ENCODE data around the gene OXSR1.
A peak's percentile ranks its signal among the peaks of the same experiment; 100 is the strongest.

The OXSR1 gene

DNA sequence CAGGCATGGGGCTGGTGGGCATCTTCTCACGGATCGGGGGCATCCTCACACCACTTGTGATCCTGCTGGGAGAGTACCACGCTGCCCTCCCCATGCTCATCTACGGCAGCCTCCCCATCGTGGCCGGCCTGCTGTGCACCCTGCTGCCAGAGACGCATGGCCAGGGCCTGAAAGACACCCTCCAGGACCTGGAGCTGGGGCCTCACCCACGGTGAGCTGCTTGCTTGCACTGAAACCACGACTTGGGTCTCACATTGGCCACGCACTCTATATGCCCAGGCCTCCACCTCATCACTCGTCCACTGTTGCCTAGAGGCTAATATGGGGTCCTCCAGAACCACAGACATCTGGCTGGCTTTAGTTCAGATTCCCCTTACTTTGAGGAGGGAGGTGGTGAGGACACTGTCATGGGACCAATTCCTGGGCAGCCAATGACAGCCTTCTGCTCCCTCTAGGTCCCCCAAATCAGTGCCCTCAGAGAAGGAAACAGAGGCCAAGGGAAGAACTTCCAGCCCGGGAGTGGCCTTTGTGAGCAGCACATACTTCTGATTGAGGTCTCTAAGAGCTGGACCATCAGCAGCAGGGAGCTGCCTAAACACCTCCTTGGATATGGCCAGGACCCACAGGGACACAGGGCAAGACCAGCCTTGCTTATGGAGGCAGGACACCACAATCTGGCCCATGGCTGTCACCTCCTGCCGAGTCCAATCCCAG is 111.7 kb downstream of the OXSR1 start:
- Histone ChIP-seq H3K36me3 (ENCODE audit: insufficient read depth, low read length) (no peaks in the 10 kb centered on the region), H3K27ac (ENCODE audit: low read length) (no peak overlapping the region), H3K9me3 (ENCODE audit: insufficient read depth, low read length, severe bottlenecking) (no peaks in the 10 kb centered on the region), H3K27me3 (ENCODE audit: insufficient read depth, low read length, poor library complexity) (no peaks in the 10 kb centered on the region), H3K4me1 (ENCODE audit: insufficient read depth, low read length) (no peaks in the 10 kb centered on the region), H3K4me2 (ENCODE audit: insufficient read depth, low read length) (no peak overlapping the region), H4K20me1 (ENCODE audit: insufficient read depth, low read length) (no peaks in the 10 kb centered on the region), H3K9ac (ENCODE audit: low read depth, low read length) (no peak overlapping the region), H3K4me3 (ENCODE audit: low read depth in 1 of 2, low read length in 2 of 2) (no peak overlapping the region), H2AFZ (ENCODE audit: low read depth, low read length) (no peak overlapping the region), H3K79me2 (ENCODE audit: insufficient read depth, low read length) (no peaks in the 10 kb centered on the region)
- no peak for ATAC-seq (ENCODE audit: insufficient read depth, low read depth)
- TF ChIP-seq EZH2 (IDR thresholded peaks at IDR 0.05; ENCODE audit: borderline replicate concordance, low read depth, low read length, severe bottlenecking), result no peak
- TF ChIP-seq, protein P1, sequence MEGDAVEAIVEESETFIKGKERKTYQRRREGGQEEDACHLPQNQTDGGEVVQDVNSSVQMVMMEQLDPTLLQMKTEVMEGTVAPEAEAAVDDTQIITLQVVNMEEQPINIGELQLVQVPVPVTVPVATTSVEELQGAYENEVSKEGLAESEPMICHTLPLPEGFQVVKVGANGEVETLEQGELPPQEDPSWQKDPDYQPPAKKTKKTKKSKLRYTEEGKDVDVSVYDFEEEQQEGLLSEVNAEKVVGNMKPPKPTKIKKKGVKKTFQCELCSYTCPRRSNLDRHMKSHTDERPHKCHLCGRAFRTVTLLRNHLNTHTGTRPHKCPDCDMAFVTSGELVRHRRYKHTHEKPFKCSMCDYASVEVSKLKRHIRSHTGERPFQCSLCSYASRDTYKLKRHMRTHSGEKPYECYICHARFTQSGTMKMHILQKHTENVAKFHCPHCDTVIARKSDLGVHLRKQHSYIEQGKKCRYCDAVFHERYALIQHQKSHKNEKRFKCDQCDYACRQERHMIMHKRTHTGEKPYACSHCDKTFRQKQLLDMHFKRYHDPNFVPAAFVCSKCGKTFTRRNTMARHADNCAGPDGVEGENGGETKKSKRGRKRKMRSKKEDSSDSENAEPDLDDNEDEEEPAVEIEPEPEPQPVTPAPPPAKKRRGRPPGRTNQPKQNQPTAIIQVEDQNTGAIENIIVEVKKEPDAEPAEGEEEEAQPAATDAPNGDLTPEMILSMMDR (IDR thresholded peaks at IDR 0.05; ENCODE audit: borderline replicate concordance, extremely low read depth, low read length, poor library complexity, severe bottlenecking), result no peak
- no peak for DNase-seq

DNA sequence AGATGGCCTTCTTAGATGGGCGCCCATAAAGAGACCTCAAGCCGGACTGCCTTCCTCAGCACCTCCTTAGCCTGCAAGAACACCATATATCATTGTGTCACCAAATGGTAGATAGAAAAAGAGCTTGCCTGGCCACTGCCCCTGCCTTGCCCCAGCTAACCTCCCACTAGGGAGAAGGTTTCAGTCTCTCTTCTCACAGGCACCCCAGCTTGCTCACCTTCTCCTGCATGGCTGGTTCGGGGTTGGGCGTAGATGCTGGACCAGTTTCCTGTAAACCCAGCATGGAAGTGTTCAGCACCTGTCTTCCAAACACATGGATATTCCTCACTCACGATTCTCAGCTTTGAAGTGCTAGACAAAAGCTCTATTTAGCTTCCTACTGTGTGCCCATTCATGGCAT is 113.5 kb downstream of the OXSR1 start:
- TF ChIP-seq, protein P1 (IDR thresholded peaks at IDR 0.05; ENCODE audit: borderline replicate concordance, extremely low read depth, low read length, poor library complexity, severe bottlenecking), result no peak
- TF ChIP-seq EZH2 (IDR thresholded peaks at IDR 0.05; ENCODE audit: borderline replicate concordance, low read depth, low read length, severe bottlenecking), result no peak
- no peaks in the 10 kb centered on the region for H4K20me1 ChIP-seq (ENCODE audit: insufficient read depth, low read length)
- ATAC-seq (ENCODE audit: insufficient read depth, low read depth) (no peak), DNase-seq (no peak)
- no peaks in the 10 kb centered on the region for H3K36me3 ChIP-seq (ENCODE audit: insufficient read depth, low read length)
- H3K27ac ChIP-seq (ENCODE audit: low read length), result no peak overlapping the region
- H3K4me3 ChIP-seq (ENCODE audit: low read depth in 1 of 2, low read length in 2 of 2), result no peak overlapping the region
- H3K9ac ChIP-seq (ENCODE audit: low read depth, low read length), result no peak overlapping the region
- H2AFZ ChIP-seq (ENCODE audit: low read depth, low read length), result no peak overlapping the region
- H3K9me3 ChIP-seq (ENCODE audit: insufficient read depth, low read length, severe bottlenecking), result no peaks in the 10 kb centered on the region
- no peaks in the 10 kb centered on the region for H3K4me1 ChIP-seq (ENCODE audit: insufficient read depth, low read length)
- H3K79me2 ChIP-seq (ENCODE audit: insufficient read depth, low read length), result no peaks in the 10 kb centered on the region
- H3K4me2 ChIP-seq (ENCODE audit: insufficient read depth, low read length), result no peak overlapping the region
- no peaks in the 10 kb centered on the region for H3K27me3 ChIP-seq (ENCODE audit: insufficient read depth, low read length, poor library complexity)

DNA sequence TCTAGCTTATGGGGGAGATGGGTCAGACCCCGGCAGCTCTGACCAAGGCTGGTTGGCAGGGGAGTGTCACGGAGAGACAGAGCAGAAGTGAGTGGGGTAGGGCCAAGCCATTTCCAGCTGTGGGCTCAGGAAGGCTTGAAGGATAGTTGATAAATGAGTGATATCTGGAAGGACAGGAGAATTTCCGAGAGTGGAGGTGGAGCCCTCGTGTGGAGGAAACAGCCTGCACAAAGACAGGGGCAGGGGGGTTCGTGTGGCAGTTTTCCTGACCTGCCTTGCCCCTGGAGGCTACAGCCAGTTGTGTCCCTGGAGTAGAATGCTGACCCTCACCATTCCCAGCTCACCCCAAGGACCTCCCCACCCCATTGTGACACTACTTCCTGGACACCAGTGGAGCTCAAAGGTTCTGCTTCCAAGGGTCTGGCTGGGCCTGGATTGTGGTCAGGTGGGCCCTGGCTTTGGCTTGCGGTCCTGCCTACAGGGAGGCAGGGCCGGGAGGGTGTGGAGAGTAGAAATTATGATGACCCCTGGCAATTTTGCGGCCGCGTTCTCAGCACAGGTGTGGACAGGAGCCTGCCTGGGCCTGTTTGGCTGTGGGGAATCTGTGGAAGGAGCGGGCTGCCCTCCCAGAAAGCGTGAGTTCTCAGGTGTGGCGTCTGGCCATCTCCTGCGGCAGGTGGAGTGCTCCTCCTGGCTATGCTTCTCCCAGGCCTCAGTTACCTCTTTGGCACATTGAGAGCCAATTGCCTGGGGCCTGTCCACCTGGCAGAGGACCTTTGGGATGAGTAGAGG is 116.8 kb downstream of the OXSR1 start, which contains the start of gene SLC22A14:
SLC22A14 (plus strand) TSS at position 400 of the 792 bp plus-strand sequence. CDS start 23,733 bp downstream, outside the sequence.
- Histone ChIP-seq H3K27ac (ENCODE audit: low read length) (no peak within 1 kb of the TSS), H3K4me2 (ENCODE audit: insufficient read depth, low read length) (no peak within 1 kb of the TSS), H3K9ac (ENCODE audit: low read depth, low read length) (no peak within 1 kb of the TSS), H3K27me3 (ENCODE audit: insufficient read depth, low read length, poor library complexity) (no peaks in the 10 kb centered on the region), H2AFZ (ENCODE audit: low read depth, low read length) (no peak within 1 kb of the TSS), H3K9me3 (ENCODE audit: insufficient read depth, low read length, severe bottlenecking) (no peaks in the 10 kb centered on the region), H3K4me1 (ENCODE audit: insufficient read depth, low read length) (no peaks in the 10 kb centered on the region), H3K4me3 (ENCODE audit: low read depth in 1 of 2, low read length in 2 of 2) (no peak within 1 kb of the TSS), H3K36me3 (ENCODE audit: insufficient read depth, low read length) (no peaks in the 10 kb centered on the region), H4K20me1 (ENCODE audit: insufficient read depth, low read length) (no peaks in the 10 kb centered on the region), H3K79me2 (ENCODE audit: insufficient read depth, low read length) (no peaks in the 10 kb centered on the region)
- no peak for ATAC-seq (ENCODE audit: insufficient read depth, low read depth)
- DNase-seq, result no peak
- TF ChIP-seq EZH2 (IDR thresholded peaks at IDR 0.05; ENCODE audit: borderline replicate concordance, low read depth, low read length, severe bottlenecking), result no peak
- TF ChIP-seq, protein P1 (IDR thresholded peaks at IDR 0.05; ENCODE audit: borderline replicate concordance, extremely low read depth, low read length, poor library complexity, severe bottlenecking), result peak; percentile 34
